Trophoblast cell (in vitro differentiated cells and primary cell): ENCODE data around the gene PTCD3.
A peak's percentile ranks its signal among the peaks of the same experiment; 100 is the strongest.

Experiments used
- DNase-seq, 2 donors: peaks; one replicate each; pipeline ENCODE4 v3.0.0-alpha.2; 2016
- H2AFZ ChIP-seq: 2 replicates; pipeline ENCODE4 v1.6.1; 2013; ENCODE audit warnings: low read length, moderate library complexity, mild to moderate bottlenecking; ENCODE audit not compliant: insufficient read depth, poor library complexity
- H2AK5ac ChIP-seq: 2 replicates; pipeline ENCODE4 v1.6.1; 2013; ENCODE audit warnings: mild to moderate bottlenecking, low read length
- H2BK120ac ChIP-seq: 2 replicates; pipeline ENCODE4 v1.6.1; 2013; ENCODE audit warnings: low read length, mild to moderate bottlenecking, moderate library complexity; ENCODE audit not compliant: insufficient read depth, poor library complexity
- H2BK12ac ChIP-seq: 2 replicates; pipeline ENCODE4 v1.6.1; 2013; ENCODE audit warnings: mild to moderate bottlenecking, low read length, moderate library complexity
- H2BK5ac ChIP-seq: 2 replicates; pipeline ENCODE4 v1.6.1; 2013; ENCODE audit warnings: low read length, low read depth, moderate library complexity, mild to moderate bottlenecking; ENCODE audit not compliant: poor library complexity
- H3K14ac ChIP-seq: 2 replicates; pipeline ENCODE4 v1.6.1; 2013; ENCODE audit warnings: mild to moderate bottlenecking, low read length
- H3K18ac ChIP-seq: 2 replicates; pipeline ENCODE4 v1.6.1; 2013; ENCODE audit warnings: mild to moderate bottlenecking, low read length
- H3K23ac ChIP-seq: 2 replicates; pipeline ENCODE4 v1.6.1; 2013; ENCODE audit warnings: low read length
- H3K27ac ChIP-seq: 2 replicates; pipeline ENCODE4 v1.5.1; 2013; ENCODE audit warnings: low read depth, mild to moderate bottlenecking, inconsistent platforms, low read length, moderate library complexity
- H3K27me3 ChIP-seq: 2 replicates; pipeline ENCODE4 v1.6.1; 2013; ENCODE audit warnings: inconsistent platforms, mild to moderate bottlenecking, low read length, moderate library complexity; ENCODE audit not compliant: insufficient read depth
- H3K36me3 ChIP-seq, 2 experiments: 1 replicate in 1 of 2; 2 replicates in 1 of 2; pipeline ENCODE4 v1.6.1; 2013; ENCODE audit warnings: low read length in 2 of 2, mild to moderate bottlenecking in 2 of 2, moderate library complexity in 1 of 2; ENCODE audit not compliant: insufficient read depth in 2 of 2, control insufficient read depth in 1 of 2
- H3K4ac ChIP-seq: 2 replicates; pipeline ENCODE4 v1.6.1; 2013; ENCODE audit warnings: low read depth, mild to moderate bottlenecking, low read length, moderate library complexity
- H3K4me1 ChIP-seq, 2 experiments: 1 replicate in 1 of 2; 2 replicates in 1 of 2; pipeline ENCODE4 v1.6.1; 2013; ENCODE audit warnings: low read length in 2 of 2, mild to moderate bottlenecking in 2 of 2, moderate library complexity in 1 of 2; ENCODE audit not compliant: insufficient read depth in 2 of 2, control insufficient read depth in 1 of 2
- H3K4me2 ChIP-seq: 2 replicates; pipeline ENCODE4 v1.6.1; 2013; ENCODE audit warnings: inconsistent platforms, mild to moderate bottlenecking, low read length, moderate library complexity
- H3K4me3 ChIP-seq: 2 replicates; pipeline ENCODE4 v1.5.1; 2013; ENCODE audit warnings: mild to moderate bottlenecking, low read depth, low read length, inconsistent platforms
- H3K79me1 ChIP-seq: one replicate; pipeline ENCODE4 v1.6.1; 2013; ENCODE audit warnings: low read length
- H3K79me2 ChIP-seq: 2 replicates; pipeline ENCODE4 v1.6.1; 2013; ENCODE audit warnings: low read length, mild to moderate bottlenecking; ENCODE audit not compliant: control insufficient read depth, insufficient read depth, poor library complexity
- H3K9ac ChIP-seq: 2 replicates; pipeline ENCODE4 v1.6.1; 2013; ENCODE audit warnings: mild to moderate bottlenecking, low read length
- H3K9me3 ChIP-seq: 2 replicates; pipeline ENCODE4 v1.6.1; 2013; ENCODE audit warnings: low read depth, mild to moderate bottlenecking, control low read depth, inconsistent platforms, low read length; ENCODE audit not compliant: insufficient read depth
- H4K12ac ChIP-seq: 2 replicates; pipeline ENCODE4 v1.6.1; 2013; ENCODE audit warnings: low read depth, mild to moderate bottlenecking, low read length, moderate library complexity
- H4K8ac ChIP-seq: 2 replicates; pipeline ENCODE4 v1.6.1; 2013; ENCODE audit warnings: low read depth, mild to moderate bottlenecking, low read length, moderate library complexity
- H4K91ac ChIP-seq: one replicate; pipeline ENCODE4 v1.6.1; 2013; ENCODE audit warnings: low read depth, mild to moderate bottlenecking, low read length, moderate library complexity
- WGBS: extraction: QIAGEN DNeasy Blood & Tissue Kit; methylation state at CpG from one replicate; pipeline ENCODE4 v1.1.7; 2013; ENCODE audit warnings: missing lambda C conversion rate; ENCODE audit not compliant: insufficient read length, insufficient coverage; ENCODE audit errors: extremely low coverage; 5-methylcytosine and 5-hydroxymethylcytosine counted together

Gene PTCD3

GRCh38 chr2:86140969-86141392, 34.9 kb downstream of the PTCD3 start:
- no peak overlapping the region for H3K4ac ChIP-seq
- H2BK5ac ChIP-seq = no peak overlapping the region
- no peak overlapping the region for H3K18ac ChIP-seq
- H3K9ac ChIP-seq = peak overlapping the region; percentile 23
- H3K4me3 ChIP-seq = no peak overlapping the region
- H3K36me3 ChIP-seq = peaks cover 27 to 52% of the 10 kb centered on the region in 2 experiments
- H3K79me1 ChIP-seq = no peaks in the 10 kb centered on the region
- no CpG with 5 or more reads among the region's 4 CpGs for WGBS
- no peak overlapping the region for H2BK120ac ChIP-seq
- H2AFZ ChIP-seq = no peak overlapping the region
- no peak overlapping the region for H3K14ac ChIP-seq
- H3K4me2 ChIP-seq = no peak overlapping the region
- H3K4me1 ChIP-seq = no peaks in the 10 kb centered on the region
- H2AK5ac ChIP-seq = no peak overlapping the region
- H3K27ac ChIP-seq = no peak overlapping the region
- H4K91ac ChIP-seq = no peak overlapping the region
- no peak overlapping the region for H4K8ac ChIP-seq
- H3K9me3 ChIP-seq = no peaks in the 10 kb centered on the region
- no peaks in the 10 kb centered on the region for H3K79me2 ChIP-seq
- no peak overlapping the region for H3K23ac ChIP-seq
- no peak overlapping the region for H4K12ac ChIP-seq
- no peak for DNase-seq
- H3K27me3 ChIP-seq = no peaks in the 10 kb centered on the region
- no peak overlapping the region for H2BK12ac ChIP-seq

GRCh38 chr2:86142436-86143257, 36.6 kb downstream of the PTCD3 start:
- Histone ChIP-seq H3K23ac (no peak overlapping the region), H3K4ac (no peak overlapping the region), H2BK12ac (no peak overlapping the region), H2AFZ (no peak overlapping the region), H3K79me1 (no peaks in the 10 kb centered on the region), H3K4me2 (no peak overlapping the region), H3K9ac (no peak overlapping the region), H4K91ac (no peak overlapping the region), H2BK5ac (no peak overlapping the region), H3K14ac (no peak overlapping the region), H3K4me3 (no peak overlapping the region), H3K27ac (no peak overlapping the region), H4K8ac (no peak overlapping the region), H4K12ac (no peak overlapping the region), H3K27me3 (no peaks in the 10 kb centered on the region), H3K9me3 (no peaks in the 10 kb centered on the region), H3K18ac (no peak overlapping the region), H2BK120ac (no peak overlapping the region), H2AK5ac (no peak overlapping the region), H3K79me2 (no peaks in the 10 kb centered on the region), H3K36me3 (peaks cover 32 to 49% of the 10 kb centered on the region in 2 experiments), H3K4me1 (no peaks in the 10 kb centered on the region)
- DNase-seq = no peak
- no CpG with 5 or more reads among the region's 3 CpGs for WGBS

GRCh38 chr2:86143307-86143706, 37.3 kb downstream of the PTCD3 start:
- H4K91ac ChIP-seq = no peak overlapping the region
- no CpG with 5 or more reads among the region's 6 CpGs for WGBS
- no peaks in the 10 kb centered on the region for H3K79me1 ChIP-seq
- no peaks in the 10 kb centered on the region for H3K27me3 ChIP-seq
- no peaks in the 10 kb centered on the region for H3K79me2 ChIP-seq
- H3K4me1 ChIP-seq = no peaks in the 10 kb centered on the region
- no peak overlapping the region for H2AFZ ChIP-seq
- H4K12ac ChIP-seq = no peak overlapping the region
- no peak overlapping the region for H3K27ac ChIP-seq
- no peaks in the 10 kb centered on the region for H3K9me3 ChIP-seq
- no peak overlapping the region for H3K23ac ChIP-seq
- H4K8ac ChIP-seq = no peak overlapping the region
- no peak overlapping the region for H2AK5ac ChIP-seq
- no peak overlapping the region for H2BK120ac ChIP-seq
- no peak overlapping the region for H3K9ac ChIP-seq
- H3K14ac ChIP-seq = no peak overlapping the region
- DNase-seq = no peak
- no peak overlapping the region for H3K18ac ChIP-seq
- no peak overlapping the region for H3K4me2 ChIP-seq
- H3K4me3 ChIP-seq = no peak overlapping the region
- no peak overlapping the region for H2BK5ac ChIP-seq
- no peak overlapping the region for H2BK12ac ChIP-seq
- H3K4ac ChIP-seq = no peak overlapping the region
- H3K36me3 ChIP-seq = peaks cover 32 to 50% of the 10 kb centered on the region in 2 experiments

- Histone ChIP-seq H3K4ac (no peak overlapping the region), H3K27ac (no peak overlapping the region), H3K27me3 (no peaks in the 10 kb centered on the region), H3K36me3 (peaks cover 31 to 51% of the 10 kb centered on the region in 2 experiments), H3K18ac (no peak overlapping the region), H3K14ac (no peak overlapping the region), H2AFZ (no peak overlapping the region), H2BK5ac (no peak overlapping the region), H4K8ac (no peak overlapping the region), H3K79me1 (no peaks in the 10 kb centered on the region), H4K12ac (no peak overlapping the region), H3K9ac (peak overlapping the region; percentile 58), H2BK12ac (no peak overlapping the region), H4K91ac (no peak overlapping the region), H3K4me1 (no peaks in the 10 kb centered on the region), H3K4me3 (no peak overlapping the region), H3K9me3 (no peaks in the 10 kb centered on the region), H2BK120ac (no peak overlapping the region), H3K79me2 (no peaks in the 10 kb centered on the region), H3K23ac (no peak overlapping the region), H3K4me2 (no peak overlapping the region), H2AK5ac (no peak overlapping the region)
- no CpG with 5 or more reads among the region's 14 CpGs for WGBS
- no peak for DNase-seq
Measured at GRCh38 chr2:86143926-86144685, 38.1 kb downstream of the PTCD3 start.
